OCI-LY3 (cell line): ENCODE results near the gene ZHX3.

Source experiments
- H2AFZ ChIP-seq: fragments of 200-600, 300-600 bp; shearing (Covaris generic); 2 replicates; pipeline ENCODE4 v1.6.0; 2014; ENCODE audit warnings: antibody characterized with exemption, low read depth, low read length
- H3K27ac ChIP-seq: fragments of 200-600, 300-600 bp; sonication (generic); 2 replicates; pipeline ENCODE4 v1.5.1; 2014; ENCODE audit warnings: mild to moderate bottlenecking, low read length, moderate library complexity, mixed read lengths
- H3K27me3 ChIP-seq: fragments of 200-600, 300-600 bp; sonication (generic); 2 replicates; pipeline ENCODE4 v1.6.1; 2014; ENCODE audit warnings: low read depth, low read length, mixed read lengths
- H3K36me3 ChIP-seq: fragments of 200-600, 300-600 bp; sonication (generic); replicated peaks from 2 replicates; pipeline ENCODE3; 2014; ENCODE audit warnings: low read depth, low read length, mixed read lengths
- H3K4me1 ChIP-seq: fragments of 300-600, 200-600 bp; sonication (generic); 2 replicates; pipeline ENCODE4 v1.6.1; 2014; ENCODE audit warnings: low read length, mixed read lengths
- H3K4me2 ChIP-seq: fragments of 200-600, 300-600 bp; sonication (generic); 2 replicates; pipeline ENCODE4 v1.6.1; 2014; ENCODE audit warnings: low read length, mixed read lengths
- H3K4me3 ChIP-seq: fragments of 300-600, 200-600 bp; sonication (generic); 2 replicates; pipeline ENCODE4 v1.5.1; 2014; ENCODE audit warnings: antibody characterized with exemption, mild to moderate bottlenecking, low read length, moderate library complexity
- H3K79me2 ChIP-seq: fragments of 300-600, 200-600 bp; shearing (Covaris generic); 2 replicates; pipeline ENCODE4 v1.6.1; 2014; ENCODE audit warnings: mild to moderate bottlenecking, low read length, mixed read lengths
- H3K9ac ChIP-seq: fragments of 300-600, 200-600 bp; shearing (Covaris generic); 2 replicates; pipeline ENCODE4 v1.6.0; 2014; ENCODE audit warnings: mild to moderate bottlenecking, low read length, moderate library complexity
- H3K9me3 ChIP-seq: fragments of 200-600, 300-600 bp; shearing (Covaris generic); 2 replicates; pipeline ENCODE4 v1.6.1; 2014; ENCODE audit warnings: low read length, mixed read lengths; ENCODE audit not compliant: insufficient read depth
- H4K20me1 ChIP-seq: fragments of 200-600, 300-600 bp; sonication (generic); 2 replicates; pipeline ENCODE4 v1.6.1; 2016; ENCODE audit warnings: low read length, mixed read lengths; ENCODE audit not compliant: insufficient read depth
- EZH2phosphoT487 ChIP-seq: fragments of 200-600 bp; shearing (Covaris generic); IDR thresholded peaks from 2 replicates; pipeline ENCODE4 v1.6.1; 2018; ENCODE audit warnings: antibody characterized with exemption, mixed run types, low read depth
- TF ChIP-seq, protein P1 (sequence below): fragments of 200-600, 300-600 bp; sonication (generic); IDR thresholded peaks from 2 replicates; pipeline ENCODE4 v1.5.1; 2014; ENCODE audit warnings: antibody characterized with exemption, low read length, low read depth

Gene ZHX3

DNA sequence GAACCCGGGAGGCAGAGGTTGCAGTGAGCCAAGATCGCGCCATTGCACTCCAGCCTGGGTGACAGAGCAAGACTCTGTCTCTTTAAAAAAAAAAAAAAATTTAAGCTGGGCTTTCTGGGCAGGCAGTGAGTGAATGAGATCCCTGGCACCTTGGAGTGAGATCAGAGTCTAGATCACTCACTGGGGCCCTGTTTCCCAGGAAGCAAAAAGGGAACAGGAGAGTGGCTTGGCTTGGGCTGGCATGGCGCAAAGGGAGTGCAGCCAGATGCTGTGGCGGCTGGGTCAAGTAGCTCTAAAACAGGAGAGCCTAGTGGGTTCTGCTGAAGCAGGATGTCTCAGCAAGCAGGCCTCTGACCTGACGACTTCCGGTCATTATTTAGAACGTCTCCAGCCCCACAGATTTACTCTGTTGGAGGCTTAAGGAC is 169.8 kb downstream of the ZHX3 start:
- Histone ChIP-seq H3K27me3 (no peaks in the 10 kb centered on the region), H3K27ac (no peak overlapping the region), H3K36me3 (peaks cover 17% of the 10 kb centered on the region), H3K9ac (no peak overlapping the region), H4K20me1 (peaks cover 96% of the 10 kb centered on the region), H3K79me2 (peaks cover 100% of the 10 kb centered on the region), H3K4me1 (no peaks in the 10 kb centered on the region), H2AFZ (no peak overlapping the region), H3K4me2 (no peak overlapping the region), H3K9me3 (no peaks in the 10 kb centered on the region), H3K4me3 (no peak overlapping the region)
- TF ChIP-seq, protein P1, sequence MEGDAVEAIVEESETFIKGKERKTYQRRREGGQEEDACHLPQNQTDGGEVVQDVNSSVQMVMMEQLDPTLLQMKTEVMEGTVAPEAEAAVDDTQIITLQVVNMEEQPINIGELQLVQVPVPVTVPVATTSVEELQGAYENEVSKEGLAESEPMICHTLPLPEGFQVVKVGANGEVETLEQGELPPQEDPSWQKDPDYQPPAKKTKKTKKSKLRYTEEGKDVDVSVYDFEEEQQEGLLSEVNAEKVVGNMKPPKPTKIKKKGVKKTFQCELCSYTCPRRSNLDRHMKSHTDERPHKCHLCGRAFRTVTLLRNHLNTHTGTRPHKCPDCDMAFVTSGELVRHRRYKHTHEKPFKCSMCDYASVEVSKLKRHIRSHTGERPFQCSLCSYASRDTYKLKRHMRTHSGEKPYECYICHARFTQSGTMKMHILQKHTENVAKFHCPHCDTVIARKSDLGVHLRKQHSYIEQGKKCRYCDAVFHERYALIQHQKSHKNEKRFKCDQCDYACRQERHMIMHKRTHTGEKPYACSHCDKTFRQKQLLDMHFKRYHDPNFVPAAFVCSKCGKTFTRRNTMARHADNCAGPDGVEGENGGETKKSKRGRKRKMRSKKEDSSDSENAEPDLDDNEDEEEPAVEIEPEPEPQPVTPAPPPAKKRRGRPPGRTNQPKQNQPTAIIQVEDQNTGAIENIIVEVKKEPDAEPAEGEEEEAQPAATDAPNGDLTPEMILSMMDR, result no peak
- no peak for TF ChIP-seq EZH2phosphoT487

GRCh38 chr20:41145821-41146620 is 171.5 kb downstream of the ZHX3 start:
- H3K4me1 ChIP-seq, result peaks cover 10% of the 10 kb centered on the region
- no peak overlapping the region for H3K27ac ChIP-seq
- H2AFZ ChIP-seq, result no peak overlapping the region
- H3K79me2 ChIP-seq, result peaks cover 100% of the 10 kb centered on the region
- peaks cover 14% of the 10 kb centered on the region for H3K36me3 ChIP-seq
- H3K27me3 ChIP-seq, result no peaks in the 10 kb centered on the region
- H3K9ac ChIP-seq, result no peak overlapping the region
- no peak overlapping the region for H3K4me2 ChIP-seq
- H3K4me3 ChIP-seq, result no peak overlapping the region
- no peak for TF ChIP-seq EZH2phosphoT487
- TF ChIP-seq, protein P1, result no peak
- no peaks in the 10 kb centered on the region for H3K9me3 ChIP-seq
- H4K20me1 ChIP-seq, result peaks cover 96% of the 10 kb centered on the region

GRCh38 chr20:41145317-41145716 is 172.2 kb downstream of the ZHX3 start:
- Histone ChIP-seq H3K27me3 (no peaks in the 10 kb centered on the region), H4K20me1 (peaks cover 96% of the 10 kb centered on the region), H3K4me2 (no peak overlapping the region), H3K9me3 (no peaks in the 10 kb centered on the region), H3K79me2 (peaks cover 100% of the 10 kb centered on the region), H3K27ac (no peak overlapping the region), H3K36me3 (peaks cover 14% of the 10 kb centered on the region), H3K9ac (no peak overlapping the region), H3K4me3 (no peak overlapping the region), H2AFZ (no peak overlapping the region), H3K4me1 (peaks cover 17% of the 10 kb centered on the region)
- TF ChIP-seq EZH2phosphoT487, result no peak
- TF ChIP-seq, protein P1, result no peak

- H3K4me2 ChIP-seq, result no peak overlapping the region
- no peaks in the 10 kb centered on the region for H3K9me3 ChIP-seq
- H3K9ac ChIP-seq, result no peak overlapping the region
- H2AFZ ChIP-seq, result no peak overlapping the region
- peaks cover 37% of the 10 kb centered on the region for H3K4me1 ChIP-seq
- H3K36me3 ChIP-seq, result peaks cover 14% of the 10 kb centered on the region
- no peak for TF ChIP-seq EZH2phosphoT487
- TF ChIP-seq, protein P1, result no peak
- peaks cover 96% of the 10 kb centered on the region for H4K20me1 ChIP-seq
- no peak overlapping the region for H3K4me3 ChIP-seq
- no peak overlapping the region for H3K27ac ChIP-seq
- no peaks in the 10 kb centered on the region for H3K27me3 ChIP-seq
- H3K79me2 ChIP-seq, result peaks cover 100% of the 10 kb centered on the region
Measured at GRCh38 chr20:41143354-41143753, 174.2 kb downstream of the ZHX3 start.
